ENCODE data around the gene KCTD11. TPM values are rescaled to one million over a fixed set of nuclear protein-coding genes. Genes with fewer than 3 reads are reported as not detected.

KCTD11 gene
- total and polyA plus RNA-seq, 2 of the 13 experiments (the other 11 are each of a cell fraction or from before 2014, with no cell fraction given): 1.6 to 2.6 TPM

DNA sequence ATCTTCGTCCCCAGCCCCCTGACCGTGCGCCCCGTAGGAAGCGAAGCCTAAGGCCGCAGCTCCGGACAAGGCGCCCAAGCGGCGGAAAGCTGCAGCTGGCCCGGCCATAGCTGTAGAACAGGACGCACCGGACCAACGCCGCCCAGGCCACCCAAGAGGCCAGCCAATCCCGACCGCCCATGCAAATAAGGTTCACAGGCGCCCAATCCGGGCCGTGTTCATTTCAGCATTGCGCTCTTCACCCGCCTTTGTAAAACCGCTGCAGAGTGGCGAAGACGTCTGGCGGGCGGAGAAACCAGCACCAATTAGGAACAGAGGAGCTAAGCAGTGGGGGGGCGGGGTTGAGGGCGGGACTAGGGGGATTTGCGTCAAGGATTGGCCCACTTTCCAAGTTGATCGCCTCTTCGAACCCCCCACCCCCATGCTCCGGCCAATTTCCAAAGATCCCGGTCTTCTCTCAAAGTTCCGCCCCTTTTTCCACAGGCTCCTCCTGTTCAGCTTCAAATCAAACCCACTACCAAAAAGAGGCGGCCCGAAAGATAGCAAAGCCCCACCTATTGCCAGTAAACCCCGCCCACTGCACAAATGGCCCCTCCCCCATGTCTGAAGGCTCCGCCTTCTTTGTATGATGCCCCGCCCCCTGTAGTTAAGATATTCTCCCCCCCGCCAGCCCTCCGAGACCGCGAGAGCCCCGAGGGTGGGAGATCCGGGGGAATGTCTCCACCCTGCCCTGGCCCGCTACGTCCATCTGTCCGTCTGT, 52.2 kb downstream of the KCTD11 start, which contains the start of gene TMEM256 (continued):
- TF ChIP-seq, protein P1, sequence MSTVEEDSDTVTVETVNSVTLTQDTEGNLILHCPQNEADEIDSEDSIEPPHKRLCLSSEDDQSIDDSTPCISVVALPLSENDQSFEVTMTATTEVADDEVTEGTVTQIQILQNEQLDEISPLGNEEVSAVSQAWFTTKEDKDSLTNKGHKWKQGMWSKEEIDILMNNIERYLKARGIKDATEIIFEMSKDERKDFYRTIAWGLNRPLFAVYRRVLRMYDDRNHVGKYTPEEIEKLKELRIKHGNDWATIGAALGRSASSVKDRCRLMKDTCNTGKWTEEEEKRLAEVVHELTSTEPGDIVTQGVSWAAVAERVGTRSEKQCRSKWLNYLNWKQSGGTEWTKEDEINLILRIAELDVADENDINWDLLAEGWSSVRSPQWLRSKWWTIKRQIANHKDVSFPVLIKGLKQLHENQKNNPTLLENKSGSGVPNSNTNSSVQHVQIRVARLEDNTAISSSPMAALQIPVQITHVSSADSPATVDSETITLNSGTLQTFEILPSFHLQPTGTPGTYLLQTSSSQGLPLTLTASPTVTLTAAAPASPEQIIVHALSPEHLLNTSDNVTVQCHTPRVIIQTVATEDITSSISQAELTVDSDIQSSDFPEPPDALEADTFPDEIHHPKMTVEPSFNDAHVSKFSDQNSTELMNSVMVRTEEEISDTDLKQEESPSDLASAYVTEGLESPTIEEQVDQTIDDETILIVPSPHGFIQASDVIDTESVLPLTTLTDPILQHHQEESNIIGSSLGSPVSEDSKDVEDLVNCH (CRISPR knock-in tag; IDR thresholded peaks at IDR 0.05): no peak
- TF ChIP-seq ZNF446 (CRISPR knock-in tag; IDR thresholded peaks at IDR 0.05) (0 out of 2 replicates have a peak, but pooled peaks have one; percentile 5), RFXAP (CRISPR knock-in tag; IDR thresholded peaks at IDR 0.05; ENCODE audit: borderline replicate concordance) (peak; percentile 63; the same call in 1 of the 2 replicates), RBM39 (IDR thresholded peaks at IDR 0.05; ENCODE audit: low read depth, low read length, poor library complexity, severe bottlenecking) (peak; percentile 77), POLR2A (IDR thresholded peaks at IDR 0.05; ENCODE audit: insufficient read depth in 1 of 2, low read depth in 2 of 2, low read length in 2 of 2) (peak; percentile 94), TAF1 (CRISPR knock-in tag; IDR thresholded peaks at IDR 0.05) (peak; percentile 92), ZNF557 (CRISPR knock-in tag; IDR thresholded peaks at IDR 0.05) (no peak), HDAC2 (CRISPR knock-in tag; IDR thresholded peaks at IDR 0.05) (no peak), DR1 (CRISPR knock-in tag; IDR thresholded peaks at IDR 0.05) (peak; percentile 88), ZNF773 (CRISPR knock-in tag; IDR thresholded peaks at IDR 0.05; ENCODE audit: borderline replicate concordance) (no peak), CCDC6 (CRISPR knock-in tag; IDR thresholded peaks at IDR 0.05) (peak; percentile 53; the same call in 1 of the 2 replicates), TBX2 (CRISPR knock-in tag; IDR thresholded peaks at IDR 0.05; ENCODE audit: borderline replicate concordance) (peak; percentile 46), SP4 (CRISPR knock-in tag; IDR thresholded peaks at IDR 0.05) (peak; percentile 79), ZNF264 (CRISPR knock-in tag; IDR thresholded peaks at IDR 0.05) (0 out of 2 replicates have a peak, but pooled peaks have one; percentile 40), NR1H2 (CRISPR knock-in tag; IDR thresholded peaks at IDR 0.05; ENCODE audit: borderline replicate concordance, low read depth) (0 out of 2 replicates have a peak, but pooled peaks have one; percentile 43), ZNF83 (CRISPR knock-in tag; IDR thresholded peaks at IDR 0.05; ENCODE audit: borderline replicate concordance) (no peak), LCORL (IDR thresholded peaks at IDR 0.05) (no peak), LCORL (CRISPR knock-in tag; IDR thresholded peaks at IDR 0.05) (no peak)
- TF ChIP-seq, protein P2, sequence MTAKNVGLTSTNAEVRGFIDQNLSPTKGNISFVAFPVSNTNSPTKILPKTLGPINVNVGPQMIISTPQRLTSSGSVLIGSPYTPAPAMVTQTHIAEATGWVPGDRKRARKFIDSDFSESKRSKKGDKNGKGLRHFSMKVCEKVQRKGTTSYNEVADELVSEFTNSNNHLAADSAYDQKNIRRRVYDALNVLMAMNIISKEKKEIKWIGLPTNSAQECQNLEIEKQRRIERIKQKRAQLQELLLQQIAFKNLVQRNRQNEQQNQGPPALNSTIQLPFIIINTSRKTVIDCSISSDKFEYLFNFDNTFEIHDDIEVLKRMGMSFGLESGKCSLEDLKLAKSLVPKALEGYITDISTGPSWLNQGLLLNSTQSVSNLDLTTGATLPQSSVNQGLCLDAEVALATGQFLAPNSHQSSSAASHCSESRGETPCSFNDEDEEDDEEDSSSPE (CRISPR knock-in tag; IDR thresholded peaks at IDR 0.05): peak; percentile 71
- TF ChIP-seq, protein P3, sequence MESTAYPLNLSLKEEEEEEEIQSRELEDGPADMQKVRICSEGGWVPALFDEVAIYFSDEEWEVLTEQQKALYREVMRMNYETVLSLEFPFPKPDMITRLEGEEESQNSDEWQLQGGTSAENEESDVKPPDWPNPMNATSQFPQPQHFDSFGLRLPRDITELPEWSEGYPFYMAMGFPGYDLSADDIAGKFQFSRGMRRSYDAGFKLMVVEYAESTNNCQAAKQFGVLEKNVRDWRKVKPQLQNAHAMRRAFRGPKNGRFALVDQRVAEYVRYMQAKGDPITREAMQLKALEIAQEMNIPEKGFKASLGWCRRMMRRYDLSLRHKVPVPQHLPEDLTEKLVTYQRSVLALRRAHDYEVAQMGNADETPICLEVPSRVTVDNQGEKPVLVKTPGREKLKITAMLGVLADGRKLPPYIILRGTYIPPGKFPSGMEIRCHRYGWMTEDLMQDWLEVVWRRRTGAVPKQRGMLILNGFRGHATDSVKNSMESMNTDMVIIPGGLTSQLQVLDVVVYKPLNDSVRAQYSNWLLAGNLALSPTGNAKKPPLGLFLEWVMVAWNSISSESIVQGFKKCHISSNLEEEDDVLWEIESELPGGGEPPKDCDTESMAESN (CRISPR knock-in tag; conservative IDR thresholded peaks at IDR 0.05): no peak
- TF ChIP-seq, protein P4, sequence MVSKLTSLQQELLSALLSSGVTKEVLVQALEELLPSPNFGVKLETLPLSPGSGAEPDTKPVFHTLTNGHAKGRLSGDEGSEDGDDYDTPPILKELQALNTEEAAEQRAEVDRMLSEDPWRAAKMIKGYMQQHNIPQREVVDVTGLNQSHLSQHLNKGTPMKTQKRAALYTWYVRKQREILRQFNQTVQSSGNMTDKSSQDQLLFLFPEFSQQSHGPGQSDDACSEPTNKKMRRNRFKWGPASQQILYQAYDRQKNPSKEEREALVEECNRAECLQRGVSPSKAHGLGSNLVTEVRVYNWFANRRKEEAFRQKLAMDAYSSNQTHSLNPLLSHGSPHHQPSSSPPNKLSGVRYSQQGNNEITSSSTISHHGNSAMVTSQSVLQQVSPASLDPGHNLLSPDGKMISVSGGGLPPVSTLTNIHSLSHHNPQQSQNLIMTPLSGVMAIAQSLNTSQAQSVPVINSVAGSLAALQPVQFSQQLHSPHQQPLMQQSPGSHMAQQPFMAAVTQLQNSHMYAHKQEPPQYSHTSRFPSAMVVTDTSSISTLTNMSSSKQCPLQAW (CRISPR knock-in tag; IDR thresholded peaks at IDR 0.05): peak; percentile 61; the same call in 1 of the 2 replicates
- TF ChIP-seq, protein P5, sequence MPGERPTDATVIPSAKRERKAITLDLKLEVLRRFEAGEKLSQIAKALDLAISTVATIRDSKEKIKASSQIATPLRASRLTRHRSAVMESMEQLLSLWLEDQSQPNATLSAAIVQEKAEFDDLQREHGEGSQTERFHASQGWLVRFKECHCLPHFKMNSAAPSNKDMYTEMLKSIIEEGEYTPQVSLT (CRISPR knock-in tag; IDR thresholded peaks at IDR 0.05; ENCODE audit: borderline replicate concordance, low read depth): no peak
